Activated B cell treated with CpG ODN at 0.5 μM for 24 hours (primary cell): Measurements from ENCODE around the gene KAZN. TPM values are rescaled to one million over a fixed set of nuclear protein-coding genes. Genes with fewer than 3 reads are reported as not detected.

Experiments used
- ATAC-seq: fragments of 200-7000 bp; cut with Tn5 transposase; one replicate; pipeline ENCODE4 v1.10.0; 2021; ENCODE audit warnings: low read depth, mild to moderate bottlenecking, moderate library complexity
- CTCF ChIA-PET: fragments of 350-600 bp; sonication (Branson Sonifier 250); formaldehyde crosslinking; loops from one replicate; lab custom pipeline; 2021; ENCODE audit warnings: antibody characterized with exemption; lab: Charles Lee
- POLR2A ChIA-PET: fragments of 350-600 bp; sonication (Branson Sonifier 250); formaldehyde crosslinking; loops from one replicate; lab custom pipeline; 2021; ENCODE audit warnings: antibody characterized with exemption; lab: Charles Lee
- DNase-seq: peaks from one replicate; pipeline ENCODE4 v3.0.0; 2022
- H3K27ac Mint-ChIP-seq: one replicate; pipeline ENCODE4 v1.8.0; 2020; ENCODE audit warnings: mixed read lengths
- H3K27me3 Mint-ChIP-seq: one replicate; pipeline ENCODE4 v1.8.0; 2021; ENCODE audit warnings: mixed read lengths
- H3K36me3 Mint-ChIP-seq: one replicate; pipeline ENCODE4 v1.8.0; 2021; ENCODE audit warnings: low read depth, mixed read lengths
- H3K4me1 Mint-ChIP-seq: one replicate; pipeline ENCODE4 v1.8.0; 2021; ENCODE audit warnings: mixed read lengths
- H3K4me3 Mint-ChIP-seq: one replicate; pipeline ENCODE4 v1.8.0; 2020; ENCODE audit warnings: mild to moderate bottlenecking, mixed read lengths
- H3K9me3 Mint-ChIP-seq: one replicate; pipeline ENCODE4 v1.8.0; 2020; ENCODE audit warnings: mixed read lengths
- CTCF ChIP-seq: fragments of 200-600 bp; IDR thresholded peaks from one replicate; pipeline ENCODE4 v1.8.0; 2022; ENCODE audit warnings: antibody characterized with exemption, mild to moderate bottlenecking
- intact Hi-C: fragments of 100-400 bp; cut with micrococcal nuclease; formaldehyde crosslinking; loops from one replicate; pipeline ENCODE4 v1.15.1; 2024
- total RNA-seq: library from RNA; stranded (reverse); gene quantifications from 2 replicates; pipeline ENCODE4 v1.2.3, GENCODE V29; 2022

Gene KAZN
- total RNA-seq, 1 donor from 2014 or later: 0.73 TPM

DNA sequence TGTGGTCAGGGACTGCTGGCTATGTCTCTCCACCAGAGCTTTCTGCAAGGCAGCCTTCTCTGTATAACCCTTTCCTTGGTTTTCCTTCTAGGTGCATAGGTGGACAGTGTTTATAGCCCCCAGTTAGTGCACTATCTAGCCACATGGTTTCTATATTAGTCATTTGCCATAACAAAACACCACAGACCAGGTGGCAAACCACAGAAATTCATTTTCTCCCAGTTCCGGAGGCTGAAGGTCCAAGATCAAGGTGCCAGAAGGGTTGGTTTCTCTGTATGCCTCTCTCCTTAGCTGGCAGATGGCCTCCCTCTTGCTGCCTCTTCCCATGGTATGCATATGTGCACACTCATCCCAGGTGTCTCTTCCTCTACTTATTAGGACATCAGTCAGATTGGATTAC is 106.4 kb downstream of the KAZN start:
- CTCF ChIA-PET: no interaction called here
- Mint-ChIP-seq H3K27ac (no peak overlapping the region), H3K9me3 (peaks cover 14% of the 10 kb centered on the region), H3K27me3 (no peaks in the 10 kb centered on the region), H3K4me1 (no peaks in the 10 kb centered on the region), H3K4me3 (no peak overlapping the region), H3K36me3 (no peaks in the 10 kb centered on the region)
- no peak for TF ChIP-seq CTCF
- no peak for DNase-seq
- ATAC-seq: no peak
- POLR2A ChIA-PET: no interaction called here
- intact Hi-C loops: no loop called here

- H3K27ac Mint-ChIP-seq: no peak overlapping the region
- no peak overlapping the region for H3K4me3 Mint-ChIP-seq
- H3K4me1 Mint-ChIP-seq: no peaks in the 10 kb centered on the region
- H3K36me3 Mint-ChIP-seq: no peaks in the 10 kb centered on the region
- ChIA-PET POLR2A (no interaction called here), CTCF (no interaction called here)
- no peaks in the 10 kb centered on the region for H3K27me3 Mint-ChIP-seq
- no peak for TF ChIP-seq CTCF
- DNase-seq: no peak
- H3K9me3 Mint-ChIP-seq: peaks cover 14% of the 10 kb centered on the region
- no peak for ATAC-seq
- intact Hi-C loops: no loop called here
Observed at GRCh38 chr1:14705824-14706223, 107.3 kb downstream of the KAZN start.

GRCh38 chr1:14706631-14707030 is 108.1 kb downstream of the KAZN start:
- no peak for TF ChIP-seq CTCF
- Mint-ChIP-seq H3K36me3 (no peaks in the 10 kb centered on the region), H3K4me3 (no peak overlapping the region), H3K4me1 (no peaks in the 10 kb centered on the region), H3K27me3 (no peaks in the 10 kb centered on the region), H3K9me3 (peaks cover 14% of the 10 kb centered on the region), H3K27ac (no peak overlapping the region)
- DNase-seq: no peak
- intact Hi-C loops: no loop called here
- CTCF ChIA-PET: no interaction called here
- POLR2A ChIA-PET: no interaction called here
- ATAC-seq: no peak

DNA sequence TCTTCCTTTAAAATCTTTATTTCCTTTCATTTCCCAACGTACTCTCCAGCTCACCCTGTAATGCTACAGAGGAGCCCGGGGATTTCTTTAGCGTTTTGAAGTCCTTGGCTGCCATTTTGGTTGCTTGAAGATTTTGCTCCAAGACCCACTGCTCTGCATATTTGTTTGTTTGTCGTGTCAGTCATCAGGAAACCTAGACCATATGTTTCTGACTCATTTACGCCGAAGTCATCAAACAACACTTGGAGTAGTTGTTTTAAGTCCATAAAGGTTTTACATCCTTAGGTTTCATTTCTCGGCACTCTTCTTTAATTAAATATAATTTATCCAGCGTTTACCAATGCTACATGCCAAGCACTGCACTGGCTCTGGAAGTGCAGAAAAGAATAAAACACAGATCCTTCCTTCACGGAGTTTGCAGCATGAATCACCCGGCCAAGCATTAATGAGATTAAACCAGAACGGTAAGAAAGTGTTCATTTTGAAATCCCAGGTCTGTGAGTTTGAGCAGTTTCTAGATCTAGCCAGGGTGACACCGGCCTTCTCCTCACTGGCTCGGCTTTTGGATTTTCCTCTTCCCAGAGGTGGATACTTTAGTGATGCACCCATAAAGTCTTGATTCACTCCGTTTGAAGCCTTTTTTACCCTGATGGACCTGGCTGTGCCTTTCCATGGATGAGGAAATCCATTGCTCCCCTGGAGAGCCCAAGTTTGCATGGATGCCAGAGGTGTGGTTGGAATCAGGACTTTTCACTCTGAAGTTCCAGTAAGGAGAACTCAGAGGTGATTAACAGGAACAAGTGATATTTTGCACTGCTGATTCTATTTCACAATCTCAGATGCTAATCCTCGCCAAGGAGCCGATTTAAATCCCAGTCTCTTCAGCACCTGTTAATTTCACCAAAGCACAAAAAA is 109.3 kb downstream of the KAZN start:
- TF ChIP-seq CTCF: no peak
- no peak overlapping the region for H3K4me3 Mint-ChIP-seq
- H3K4me1 Mint-ChIP-seq: no peaks in the 10 kb centered on the region
- DNase-seq (no peak), ATAC-seq (no peak)
- H3K27ac Mint-ChIP-seq: no peak overlapping the region
- intact Hi-C loops: no loop called here
- peaks cover 12% of the 10 kb centered on the region for H3K9me3 Mint-ChIP-seq
- POLR2A ChIA-PET: interaction anchor here (0.5 kb wide), 1 partner anchor 551 kb away, joined by 7 read pairs; no protein-coding TSS in a partner anchor
- no peaks in the 10 kb centered on the region for H3K27me3 Mint-ChIP-seq
- CTCF ChIA-PET: no interaction called here
- H3K36me3 Mint-ChIP-seq: no peaks in the 10 kb centered on the region

GRCh38 chr1:14710331-14710730 is 111.8 kb downstream of the KAZN start:
- POLR2A ChIA-PET: no interaction called here
- Mint-ChIP-seq H3K9me3 (peaks cover 7% of the 10 kb centered on the region), H3K4me1 (no peaks in the 10 kb centered on the region), H3K27ac (no peak overlapping the region), H3K4me3 (no peak overlapping the region), H3K27me3 (no peaks in the 10 kb centered on the region), H3K36me3 (no peaks in the 10 kb centered on the region)
- CTCF ChIA-PET: no interaction called here
- no peak for ATAC-seq
- no peak for TF ChIP-seq CTCF
- no peak for DNase-seq
- intact Hi-C loops: no loop called here
